ENCODE measurements around the gene TCEAL3.

DNA sequence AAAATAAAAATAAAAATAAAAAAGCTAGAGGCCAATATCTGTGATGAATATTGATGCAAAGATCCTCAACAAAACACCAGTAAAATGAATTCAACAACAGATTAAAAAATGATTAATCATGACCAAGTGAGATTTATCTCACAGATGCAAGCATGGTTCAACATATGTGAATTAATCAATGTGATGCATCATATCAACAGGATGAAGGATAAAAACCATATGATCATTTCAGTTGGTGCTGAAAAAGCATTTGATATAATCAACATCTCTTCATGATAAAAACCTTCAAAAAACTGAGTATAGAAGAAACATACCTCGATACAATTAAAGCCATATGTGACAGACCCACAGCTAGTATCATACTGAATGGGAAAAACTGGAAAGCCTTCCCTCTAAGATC is 39.9 kb downstream of the TCEAL3 start:
- TF ChIP-seq POLR2A (IDR thresholded peaks at IDR 0.05) = no peak
- TF ChIP-seq, protein P1, sequence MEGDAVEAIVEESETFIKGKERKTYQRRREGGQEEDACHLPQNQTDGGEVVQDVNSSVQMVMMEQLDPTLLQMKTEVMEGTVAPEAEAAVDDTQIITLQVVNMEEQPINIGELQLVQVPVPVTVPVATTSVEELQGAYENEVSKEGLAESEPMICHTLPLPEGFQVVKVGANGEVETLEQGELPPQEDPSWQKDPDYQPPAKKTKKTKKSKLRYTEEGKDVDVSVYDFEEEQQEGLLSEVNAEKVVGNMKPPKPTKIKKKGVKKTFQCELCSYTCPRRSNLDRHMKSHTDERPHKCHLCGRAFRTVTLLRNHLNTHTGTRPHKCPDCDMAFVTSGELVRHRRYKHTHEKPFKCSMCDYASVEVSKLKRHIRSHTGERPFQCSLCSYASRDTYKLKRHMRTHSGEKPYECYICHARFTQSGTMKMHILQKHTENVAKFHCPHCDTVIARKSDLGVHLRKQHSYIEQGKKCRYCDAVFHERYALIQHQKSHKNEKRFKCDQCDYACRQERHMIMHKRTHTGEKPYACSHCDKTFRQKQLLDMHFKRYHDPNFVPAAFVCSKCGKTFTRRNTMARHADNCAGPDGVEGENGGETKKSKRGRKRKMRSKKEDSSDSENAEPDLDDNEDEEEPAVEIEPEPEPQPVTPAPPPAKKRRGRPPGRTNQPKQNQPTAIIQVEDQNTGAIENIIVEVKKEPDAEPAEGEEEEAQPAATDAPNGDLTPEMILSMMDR (IDR thresholded peaks at IDR 0.05) = no peak
